OCI-LY3 (cell line): Measurements from ENCODE around the gene BOD1L1.

Source experiments
- H2AFZ ChIP-seq: fragments of 200-600, 300-600 bp; shearing (Covaris generic); 2 replicates; pipeline ENCODE4 v1.6.0; 2014; ENCODE audit warnings: antibody characterized with exemption, low read depth, low read length
- H3K27ac ChIP-seq: fragments of 200-600, 300-600 bp; sonication (generic); 2 replicates; pipeline ENCODE4 v1.5.1; 2014; ENCODE audit warnings: mild to moderate bottlenecking, low read length, moderate library complexity, mixed read lengths
- H3K27me3 ChIP-seq: fragments of 200-600, 300-600 bp; sonication (generic); 2 replicates; pipeline ENCODE4 v1.6.1; 2014; ENCODE audit warnings: low read depth, low read length, mixed read lengths
- H3K36me3 ChIP-seq: fragments of 200-600, 300-600 bp; sonication (generic); replicated peaks from 2 replicates; pipeline ENCODE3; 2014; ENCODE audit warnings: low read depth, low read length, mixed read lengths
- H3K4me1 ChIP-seq: fragments of 300-600, 200-600 bp; sonication (generic); 2 replicates; pipeline ENCODE4 v1.6.1; 2014; ENCODE audit warnings: low read length, mixed read lengths
- H3K4me2 ChIP-seq: fragments of 200-600, 300-600 bp; sonication (generic); 2 replicates; pipeline ENCODE4 v1.6.1; 2014; ENCODE audit warnings: low read length, mixed read lengths
- H3K4me3 ChIP-seq: fragments of 300-600, 200-600 bp; sonication (generic); 2 replicates; pipeline ENCODE4 v1.5.1; 2014; ENCODE audit warnings: antibody characterized with exemption, mild to moderate bottlenecking, low read length, moderate library complexity
- H3K79me2 ChIP-seq: fragments of 300-600, 200-600 bp; shearing (Covaris generic); 2 replicates; pipeline ENCODE4 v1.6.1; 2014; ENCODE audit warnings: mild to moderate bottlenecking, low read length, mixed read lengths
- H3K9ac ChIP-seq: fragments of 300-600, 200-600 bp; shearing (Covaris generic); 2 replicates; pipeline ENCODE4 v1.6.0; 2014; ENCODE audit warnings: mild to moderate bottlenecking, low read length, moderate library complexity
- H3K9me3 ChIP-seq: fragments of 200-600, 300-600 bp; shearing (Covaris generic); 2 replicates; pipeline ENCODE4 v1.6.1; 2014; ENCODE audit warnings: low read length, mixed read lengths; ENCODE audit not compliant: insufficient read depth
- H4K20me1 ChIP-seq: fragments of 200-600, 300-600 bp; sonication (generic); 2 replicates; pipeline ENCODE4 v1.6.1; 2016; ENCODE audit warnings: low read length, mixed read lengths; ENCODE audit not compliant: insufficient read depth
- CTCF ChIP-seq: fragments of 200-600, 300-600 bp; sonication (generic); IDR thresholded peaks from 2 replicates; pipeline ENCODE4 v1.5.1; 2014; ENCODE audit warnings: antibody characterized with exemption, low read length, low read depth
- EZH2phosphoT487 ChIP-seq: fragments of 200-600 bp; shearing (Covaris generic); IDR thresholded peaks from 2 replicates; pipeline ENCODE4 v1.6.1; 2018; ENCODE audit warnings: antibody characterized with exemption, mixed run types, low read depth

Gene BOD1L1

GRCh38 chr4:13627606-13628311, at the start of gene BOD1L1:
TSS of gene BOD1L1 (minus strand) at chr4:13627725. CDS start at chr4:13627587, 138 bp downstream.
- peak within 1 kb of the TSS; percentile 50 for H3K27ac ChIP-seq

GRCh38 chr4:13674971-13675370, 47.4 kb upstream of the BOD1L1 start:
- no peak overlapping the region for H3K4me2 ChIP-seq
- H3K4me3 ChIP-seq = no peak overlapping the region
- no peak overlapping the region for H3K27ac ChIP-seq
- H3K9me3 ChIP-seq = no peaks in the 10 kb centered on the region
- no peaks in the 10 kb centered on the region for H3K79me2 ChIP-seq
- H3K36me3 ChIP-seq = peaks cover 4% of the 10 kb centered on the region
- TF ChIP-seq CTCF = no peak
- no peak for TF ChIP-seq EZH2phosphoT487
- H3K9ac ChIP-seq = no peak overlapping the region
- H3K27me3 ChIP-seq = no peaks in the 10 kb centered on the region
- no peaks in the 10 kb centered on the region for H3K4me1 ChIP-seq
- H2AFZ ChIP-seq = no peak overlapping the region
- no peaks in the 10 kb centered on the region for H4K20me1 ChIP-seq

More at GRCh38 chr4:13627606-13628311, at the start of gene BOD1L1:
- Histone ChIP-seq H4K20me1 (peaks cover 26% of the 10 kb centered on the region), H3K4me1 (peaks cover 23% of the 10 kb centered on the region), H3K4me2 (peak within 1 kb of the TSS; percentile 98), H3K27me3 (no peaks in the 10 kb centered on the region), H2AFZ (peak within 1 kb of the TSS; percentile 89), H3K9ac (peak within 1 kb of the TSS; percentile 94), H3K4me3 (peak within 1 kb of the TSS; percentile 99), H3K79me2 (peaks cover 53% of the 10 kb centered on the region), H3K9me3 (no peaks in the 10 kb centered on the region), H3K36me3 (peaks cover 5% of the 10 kb centered on the region)
- TF ChIP-seq CTCF (peak; percentile 48), EZH2phosphoT487 (no peak)

GRCh38 chr4:13673167-13673566, 45.6 kb upstream of the BOD1L1 start:
- Histone ChIP-seq H3K9me3 (no peaks in the 10 kb centered on the region), H3K4me3 (no peak overlapping the region), H2AFZ (no peak overlapping the region), H3K4me1 (no peaks in the 10 kb centered on the region), H3K4me2 (no peak overlapping the region), H3K36me3 (peaks cover 4% of the 10 kb centered on the region), H3K27me3 (no peaks in the 10 kb centered on the region), H3K79me2 (no peaks in the 10 kb centered on the region), H3K27ac (no peak overlapping the region), H4K20me1 (no peaks in the 10 kb centered on the region), H3K9ac (no peak overlapping the region)
- TF ChIP-seq EZH2phosphoT487 (no peak), CTCF (no peak)

GRCh38 chr4:13670456-13671160, 43.1 kb upstream of the BOD1L1 start:
- TF ChIP-seq EZH2phosphoT487 (no peak), CTCF (no peak)
- H3K4me2 ChIP-seq = no peak overlapping the region

More at GRCh38 chr4:13670456-13671160, 43.1 kb upstream of the BOD1L1 start:
- H3K9me3 ChIP-seq = no peaks in the 10 kb centered on the region
- H3K36me3 ChIP-seq = peaks cover 4% of the 10 kb centered on the region
- no peaks in the 10 kb centered on the region for H4K20me1 ChIP-seq
- H3K79me2 ChIP-seq = no peaks in the 10 kb centered on the region
- H3K27ac ChIP-seq = no peak overlapping the region
- no peak overlapping the region for H3K9ac ChIP-seq
- no peaks in the 10 kb centered on the region for H3K27me3 ChIP-seq
- no peak overlapping the region for H3K4me3 ChIP-seq
- no peaks in the 10 kb centered on the region for H3K4me1 ChIP-seq
- H2AFZ ChIP-seq = no peak overlapping the region
